H54 (cell line): Measurements from ENCODE around the gene NANOGP8.

Experiments
- DNase-seq: peaks from one replicate; pipeline ENCODE4 v3.0.0; 2011; ENCODE audit warnings: low spot score, mixed read lengths; ENCODE audit not compliant: insufficient read length
- FAIRE-seq: peaks from 3 replicates; lab custom pipeline; 2011; peaks lifted over from hg19 to GRCh38; lab: Jason Lieb, UNC
- POLR2A ChIP-seq: IDR thresholded peaks from 2 replicates; pipeline ENCODE4 v1.6.1; 2011; ENCODE audit warnings: low read depth, mild to moderate bottlenecking, low read length

Gene NANOGP8

DNA sequence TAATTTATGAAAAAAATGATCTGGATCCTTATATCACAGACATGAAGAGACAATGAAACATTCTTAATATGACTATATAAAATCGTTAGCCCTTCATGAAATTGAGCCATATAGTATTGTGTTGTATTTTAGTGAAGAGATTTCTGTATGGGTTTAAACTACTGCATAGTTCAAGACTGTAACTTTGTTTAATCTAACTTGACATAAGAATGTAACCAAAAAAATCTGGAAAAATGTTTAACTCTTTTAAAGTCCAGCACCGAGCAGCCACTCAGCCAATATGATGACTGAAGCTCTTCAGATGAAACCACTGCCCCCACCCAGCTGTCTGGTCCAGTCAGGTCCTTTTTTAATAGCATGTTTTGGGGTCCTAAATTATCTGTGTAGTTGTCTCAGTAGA, 4.9 kb downstream of the NANOGP8 start:
- TF ChIP-seq POLR2A, result no peak
- FAIRE-seq, result no peak
- no peak for DNase-seq

DNA sequence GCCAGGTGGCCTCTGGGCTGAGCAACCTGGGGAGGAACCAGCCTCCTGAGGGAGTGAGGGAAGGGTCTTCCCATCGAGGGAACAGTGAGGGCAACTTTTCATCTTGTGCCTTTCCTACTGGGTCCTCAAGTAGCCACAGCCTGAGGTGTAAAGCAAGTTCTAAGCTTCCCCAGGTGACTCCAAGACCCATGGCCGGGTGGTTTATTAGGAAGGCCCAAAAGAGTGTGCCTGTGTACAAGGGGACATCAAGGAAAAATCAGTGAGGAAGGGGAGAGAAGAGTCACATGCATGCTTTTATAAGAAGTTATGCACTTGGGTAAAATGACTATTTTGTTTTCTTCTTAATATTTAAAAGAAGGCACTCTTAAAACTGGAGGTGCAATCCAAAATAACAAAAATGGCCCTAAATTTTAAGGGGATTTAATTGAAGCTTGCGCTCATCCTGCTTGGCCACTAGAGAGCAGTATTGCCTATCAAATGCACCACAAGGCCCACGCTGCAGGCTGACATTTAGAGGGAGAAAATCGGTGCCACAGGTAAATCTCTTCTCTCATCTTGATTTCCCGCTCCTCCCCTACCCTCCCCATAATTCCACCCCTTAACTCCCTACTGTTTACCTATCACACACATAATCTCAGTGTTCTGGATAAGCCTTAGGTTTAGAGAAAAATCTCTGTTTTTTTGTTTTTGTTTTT, 6.7 kb downstream of the NANOGP8 start:
- FAIRE-seq, result peak; percentile 87
- TF ChIP-seq POLR2A, result no peak

DNA sequence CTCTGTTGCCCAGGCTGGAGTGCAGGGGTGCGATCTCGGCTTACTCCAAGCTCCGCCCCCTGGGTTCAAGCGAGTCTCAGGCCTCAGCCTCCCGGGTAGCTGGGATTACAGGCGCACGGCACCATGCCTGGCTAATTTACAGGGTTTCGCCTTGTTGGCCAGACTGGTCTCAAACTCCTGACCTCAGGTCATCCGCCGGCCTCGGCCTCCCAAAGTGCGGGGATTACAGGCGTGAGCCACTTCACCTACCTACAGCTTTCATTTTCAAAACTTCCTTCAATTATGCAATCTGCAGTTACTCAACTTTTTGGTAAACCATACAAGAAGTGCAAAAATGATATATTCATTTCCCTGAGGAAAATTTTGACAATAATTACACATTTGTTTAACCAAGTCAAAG, 14.0 kb downstream of the NANOGP8 start:
- TF ChIP-seq POLR2A, result no peak
- DNase-seq (no peak), FAIRE-seq (no peak)

More for the DNA sequence above, 6.7 kb downstream of the NANOGP8 start:
- DNase-seq, result peak; percentile 62

DNA sequence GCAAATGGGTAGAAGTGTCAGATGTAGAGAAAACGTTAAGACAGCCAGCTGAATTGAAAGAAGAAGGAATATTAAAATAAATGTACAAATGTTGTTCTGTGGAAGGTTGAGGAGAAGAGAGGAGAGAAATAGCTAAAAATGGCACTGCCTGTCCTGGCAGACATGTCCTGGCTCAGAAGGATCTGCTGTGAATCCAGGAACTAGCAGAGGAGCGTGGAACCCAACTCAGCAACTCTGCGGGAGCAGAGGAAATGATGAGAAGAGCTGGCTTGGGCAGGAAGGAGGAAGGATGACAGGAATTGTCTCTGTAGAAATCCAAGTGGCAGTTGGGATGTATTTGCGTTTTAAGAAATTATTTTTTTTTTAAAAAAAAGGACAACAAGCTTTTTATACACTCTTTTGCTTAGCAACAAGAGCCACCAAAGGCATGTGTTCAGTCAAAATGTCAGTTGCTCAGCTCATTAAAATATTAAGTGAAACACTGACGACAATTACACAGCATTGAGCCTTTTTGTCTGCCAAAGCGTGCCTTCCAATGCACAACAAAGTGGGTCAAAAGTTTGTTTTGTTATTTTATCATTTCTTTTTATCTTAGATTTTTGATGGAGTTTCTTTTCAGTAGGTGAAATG, 16.1 kb downstream of the NANOGP8 start:
- TF ChIP-seq POLR2A, result no peak
- DNase-seq (no peak), FAIRE-seq (no peak)

DNA sequence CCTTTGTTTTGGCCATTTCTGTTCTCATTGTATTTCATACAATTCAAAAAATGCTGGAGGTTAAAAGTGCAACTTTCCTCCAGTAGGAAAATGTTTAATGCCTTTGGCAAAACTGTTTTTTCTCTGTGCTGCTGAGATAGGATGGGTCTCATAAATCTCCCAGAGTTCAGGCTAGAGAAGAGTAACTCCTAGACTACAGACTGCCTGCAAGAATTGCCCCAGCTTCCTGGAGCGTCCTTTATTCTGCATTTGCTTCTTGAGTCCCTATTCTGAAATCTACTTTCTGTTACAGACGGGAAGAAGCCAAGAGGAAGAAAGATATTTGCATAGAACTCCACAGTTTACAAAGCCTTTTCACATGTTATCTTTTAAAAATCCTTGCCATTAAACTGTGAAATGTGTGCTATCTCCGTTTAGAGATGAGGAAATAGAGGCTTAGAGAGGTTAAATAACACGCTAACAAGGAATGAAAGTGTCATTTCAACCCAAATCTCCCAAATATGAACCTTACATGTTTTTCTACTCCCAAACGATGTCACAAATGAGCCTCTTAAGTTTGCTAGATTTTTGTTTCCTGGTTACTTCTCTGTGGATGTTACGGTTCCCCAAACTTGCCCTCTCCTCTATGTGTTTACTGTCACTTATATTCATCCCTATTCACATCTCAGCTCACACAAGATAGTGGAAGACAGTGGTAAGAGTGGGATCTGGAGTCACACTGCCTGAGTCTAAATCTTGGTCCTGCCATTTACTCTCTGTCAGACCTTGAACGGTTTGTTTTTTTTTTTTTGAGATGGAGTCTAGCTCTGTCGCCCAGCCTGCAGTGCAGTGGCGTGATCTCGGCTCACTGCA, 17.4 kb downstream of the NANOGP8 start:
- no peak for FAIRE-seq
- no peak for DNase-seq
- no peak for TF ChIP-seq POLR2A

DNA sequence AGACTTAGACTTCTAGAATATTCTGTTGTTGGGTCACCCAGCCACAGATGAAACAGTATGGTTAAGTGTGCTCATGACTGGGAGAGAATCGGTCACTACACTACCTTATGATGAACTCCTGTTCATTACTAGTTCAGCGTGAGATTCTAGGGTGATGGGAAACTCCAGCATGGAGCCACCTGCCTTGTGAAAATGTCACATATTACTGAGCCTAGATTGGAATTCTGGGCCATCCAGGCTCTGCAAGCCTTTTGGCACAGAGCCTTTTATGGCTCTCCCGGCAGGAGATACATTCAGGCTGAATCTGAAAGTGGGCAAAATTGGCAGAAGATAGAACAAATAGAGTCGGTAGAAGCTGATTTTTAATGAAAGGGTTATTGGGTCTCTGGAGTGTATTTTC, 19.0 kb downstream of the NANOGP8 start:
- FAIRE-seq, result no peak
- no peak for TF ChIP-seq POLR2A
- no peak for DNase-seq

DNA sequence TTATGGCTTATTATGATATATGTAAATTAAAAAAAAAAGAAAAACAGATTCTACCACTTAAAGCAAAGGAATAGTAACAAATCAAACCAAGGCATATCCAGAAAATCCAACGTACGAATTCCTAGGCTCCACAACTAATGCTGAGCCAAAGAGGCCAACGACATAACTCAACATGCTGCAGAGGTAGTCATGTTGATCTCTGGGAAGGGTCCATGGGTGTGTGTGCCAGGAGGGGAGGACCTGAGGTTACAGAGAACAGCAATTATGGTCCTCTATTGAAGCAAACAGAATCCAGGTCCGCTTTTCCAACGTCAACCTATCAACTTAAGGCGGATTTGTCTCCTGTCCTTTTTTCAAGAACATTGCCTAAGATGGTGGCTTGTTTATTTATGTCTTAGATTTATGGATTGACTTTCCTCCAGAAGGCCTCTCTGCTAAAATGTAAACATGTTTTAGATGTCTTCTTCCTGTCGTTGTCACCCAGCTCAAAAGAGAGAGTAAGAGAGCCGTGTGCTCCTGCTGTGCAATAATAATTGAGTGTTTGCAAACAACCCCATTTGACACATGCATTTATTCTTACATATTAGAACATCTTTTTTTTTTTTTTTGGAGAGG, 20.4 kb downstream of the NANOGP8 start:
- DNase-seq (no peak), FAIRE-seq (no peak)
- TF ChIP-seq POLR2A, result no peak

DNA sequence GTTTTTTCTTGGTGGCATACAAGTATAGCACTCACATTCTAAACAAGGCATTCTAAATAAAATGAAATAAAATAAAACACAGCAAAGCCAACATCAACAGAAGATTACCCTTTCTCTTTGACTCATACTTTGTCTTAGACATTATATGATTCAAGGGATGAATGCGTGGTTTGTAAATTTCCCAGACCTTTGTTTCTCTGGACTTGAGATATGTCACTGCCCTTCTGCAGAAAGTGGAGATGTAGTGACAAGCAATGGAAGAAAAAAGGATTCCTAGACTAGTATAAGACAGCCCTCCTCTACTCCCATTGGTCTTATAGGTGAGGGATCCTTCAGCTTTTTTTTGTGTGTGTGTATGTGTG, 22.4 kb downstream of the NANOGP8 start:
- no peak for DNase-seq
- no peak for FAIRE-seq
- TF ChIP-seq POLR2A, result no peak

DNA sequence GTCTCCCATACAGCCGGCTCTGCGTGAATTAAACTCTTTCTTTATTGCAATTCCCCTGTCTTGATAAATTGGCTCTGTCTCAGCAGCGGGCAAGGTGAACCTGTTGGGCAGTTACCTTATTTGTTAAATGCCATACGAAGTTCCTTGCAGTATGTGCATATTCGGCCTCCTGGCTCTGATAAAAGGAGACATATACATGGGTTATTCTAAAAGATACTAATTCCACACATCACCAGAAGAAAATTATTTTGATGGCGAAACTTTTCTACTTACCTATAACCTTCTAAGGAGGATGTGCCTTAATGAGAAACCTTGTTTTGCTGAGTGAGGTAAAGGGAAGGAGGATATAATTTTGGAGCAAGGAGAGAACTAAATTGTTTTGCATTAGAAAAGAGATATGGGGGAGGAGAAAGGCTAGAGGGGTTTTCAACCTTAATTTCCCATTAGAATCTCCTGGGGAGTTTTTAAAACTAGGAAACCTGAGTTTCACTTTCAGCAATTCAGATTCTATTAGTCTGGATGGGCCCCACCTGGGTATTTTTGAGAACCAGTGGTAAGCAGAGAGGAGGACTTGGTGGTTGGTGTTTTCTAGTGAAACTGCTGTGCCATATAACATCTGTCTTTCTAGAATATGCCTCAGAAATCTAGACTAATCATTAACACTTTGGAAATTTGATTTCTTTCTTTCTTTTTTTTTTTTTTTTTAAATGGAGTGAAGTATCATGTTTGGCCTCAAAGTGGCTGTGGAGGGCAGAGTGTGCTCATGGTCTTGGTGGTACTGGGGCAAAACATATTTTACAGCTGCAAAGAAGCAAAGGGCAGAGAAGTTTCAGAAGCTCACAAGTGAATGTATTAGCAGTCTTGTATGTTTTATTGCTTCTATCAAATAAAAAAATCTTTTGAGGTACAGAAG, 23.0 kb downstream of the NANOGP8 start:
- DNase-seq, result no peak
- FAIRE-seq, result no peak
- TF ChIP-seq POLR2A, result no peak

DNA sequence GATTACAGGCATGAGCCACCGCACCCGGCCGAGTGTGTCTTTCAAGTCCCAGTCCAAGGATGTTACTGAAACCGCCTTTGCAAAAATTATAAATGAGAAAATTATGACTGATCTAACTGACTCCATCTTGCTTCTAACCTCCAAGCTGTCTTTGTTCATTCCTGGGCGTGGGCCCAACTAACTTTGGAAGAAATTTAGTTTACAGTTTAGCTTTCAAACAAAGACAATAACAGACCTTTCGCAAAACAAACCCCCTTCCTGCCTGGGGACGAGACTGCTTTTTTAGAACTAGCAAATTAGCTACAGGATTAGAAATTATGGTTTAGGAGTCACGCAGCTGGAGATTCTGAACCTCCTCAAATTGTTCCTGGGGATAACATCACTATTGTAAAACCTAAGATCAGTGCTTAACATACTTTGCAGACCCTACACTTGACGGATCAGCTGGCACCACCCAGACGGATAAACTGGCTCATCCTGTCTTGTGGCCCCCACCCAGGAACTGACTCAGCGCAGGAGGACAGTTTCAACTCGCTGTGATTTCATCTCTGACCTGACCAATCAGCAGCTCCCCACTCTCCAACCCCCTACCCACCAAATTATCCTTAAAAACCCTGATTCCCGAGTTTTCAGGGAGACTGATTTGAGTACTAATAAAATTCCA, 23.8 kb downstream of the NANOGP8 start:
- DNase-seq (no peak), FAIRE-seq (no peak)
- TF ChIP-seq POLR2A, result no peak

DNA sequence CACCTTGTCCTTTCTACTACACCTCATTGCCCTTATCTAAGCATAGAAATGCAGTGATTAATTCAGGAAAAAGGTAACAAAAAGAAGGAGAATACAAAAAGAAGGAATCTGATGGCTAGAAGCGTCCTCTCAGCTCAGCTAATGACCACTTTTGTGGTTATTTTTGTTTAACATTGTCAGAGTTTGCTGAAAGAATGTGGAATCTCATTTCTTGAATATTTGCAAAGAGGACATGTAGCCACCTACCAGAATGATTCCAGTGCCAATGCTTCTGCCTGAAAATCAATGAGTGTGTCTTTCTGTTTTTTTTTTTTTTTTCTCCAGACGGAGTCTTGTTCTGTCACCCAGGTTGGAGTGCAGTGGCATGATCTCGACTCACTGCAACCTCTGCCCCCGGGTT, 24.5 kb downstream of the NANOGP8 start:
- DNase-seq (no peak), FAIRE-seq (no peak)
- no peak for TF ChIP-seq POLR2A

DNA sequence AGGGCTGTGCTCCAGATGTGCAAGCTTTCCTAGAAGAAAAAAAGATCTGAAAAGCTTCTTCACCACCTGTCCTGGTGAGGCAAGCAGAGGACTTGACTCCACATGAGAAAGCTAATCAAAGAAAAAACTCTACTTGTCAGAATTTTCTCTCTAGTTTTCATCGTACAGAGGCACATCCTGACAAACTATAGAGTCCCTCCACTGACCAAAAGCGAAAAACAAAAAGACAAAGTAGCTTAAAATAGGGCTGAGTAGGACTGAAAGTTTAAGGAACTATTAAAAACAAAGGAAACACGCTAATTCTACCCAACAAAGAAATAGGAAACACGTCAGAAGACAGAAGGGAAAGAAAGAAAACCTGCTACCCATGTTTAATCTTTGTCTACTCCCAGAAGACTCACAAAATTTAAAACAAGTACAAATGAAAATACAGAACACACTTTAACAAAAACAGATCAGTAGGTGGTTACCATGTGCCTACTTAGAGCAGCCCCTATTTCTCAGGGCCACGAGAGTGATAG, 26.5 kb downstream of the NANOGP8 start:
- TF ChIP-seq POLR2A, result no peak
- DNase-seq, result no peak
- no peak for FAIRE-seq
